GM13976 (cell line): Measurements from ENCODE around the gene GNRH2.

Source experiments
- DNase-seq: peaks from one replicate; pipeline ENCODE4 v3.0.0; 2012; ENCODE audit warnings: low spot score
- in situ Hi-C: fragments of 300-500 bp; cut with MboI; formaldehyde crosslinking; loops from one replicate; pipeline ENCODE4 v1.12.0; 2022; ENCODE audit warnings: low sequenced_read_pairs, mixed read lengths, inconsistent platforms; ENCODE audit not compliant: unreplicated experiment
- TF ChIP-seq, protein P1 (sequence below): IDR thresholded peaks from 2 replicates; pipeline ENCODE4 v1.5.1; 2012; ENCODE audit warnings: borderline replicate concordance, mild to moderate bottlenecking; ENCODE audit not compliant: insufficient read depth; ENCODE audit errors: extremely low read depth, missing control alignments, control extremely low read depth

GNRH2 gene

DNA sequence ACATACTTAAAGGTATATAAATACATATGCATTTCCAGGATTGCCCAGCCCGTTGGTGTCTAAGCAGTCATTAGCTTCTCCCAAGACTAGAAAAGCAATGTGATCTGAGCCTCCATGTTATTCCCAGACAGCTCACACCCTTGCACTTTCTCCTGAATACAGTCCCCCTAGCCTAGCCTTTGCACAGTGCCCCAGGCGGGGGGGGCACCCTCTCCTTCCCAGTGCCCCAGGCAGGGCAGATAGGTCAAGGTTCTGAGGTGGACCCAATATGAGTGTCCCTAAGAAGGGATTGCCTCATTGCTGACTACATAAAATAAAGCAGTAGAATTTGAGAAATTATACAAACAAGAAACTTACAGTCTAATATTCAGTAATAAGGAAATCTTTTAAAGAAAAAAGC is 15.4 kb upstream of the GNRH2 start:
- DNase-seq = no peak
- TF ChIP-seq, protein P1, sequence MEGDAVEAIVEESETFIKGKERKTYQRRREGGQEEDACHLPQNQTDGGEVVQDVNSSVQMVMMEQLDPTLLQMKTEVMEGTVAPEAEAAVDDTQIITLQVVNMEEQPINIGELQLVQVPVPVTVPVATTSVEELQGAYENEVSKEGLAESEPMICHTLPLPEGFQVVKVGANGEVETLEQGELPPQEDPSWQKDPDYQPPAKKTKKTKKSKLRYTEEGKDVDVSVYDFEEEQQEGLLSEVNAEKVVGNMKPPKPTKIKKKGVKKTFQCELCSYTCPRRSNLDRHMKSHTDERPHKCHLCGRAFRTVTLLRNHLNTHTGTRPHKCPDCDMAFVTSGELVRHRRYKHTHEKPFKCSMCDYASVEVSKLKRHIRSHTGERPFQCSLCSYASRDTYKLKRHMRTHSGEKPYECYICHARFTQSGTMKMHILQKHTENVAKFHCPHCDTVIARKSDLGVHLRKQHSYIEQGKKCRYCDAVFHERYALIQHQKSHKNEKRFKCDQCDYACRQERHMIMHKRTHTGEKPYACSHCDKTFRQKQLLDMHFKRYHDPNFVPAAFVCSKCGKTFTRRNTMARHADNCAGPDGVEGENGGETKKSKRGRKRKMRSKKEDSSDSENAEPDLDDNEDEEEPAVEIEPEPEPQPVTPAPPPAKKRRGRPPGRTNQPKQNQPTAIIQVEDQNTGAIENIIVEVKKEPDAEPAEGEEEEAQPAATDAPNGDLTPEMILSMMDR = no peak
- in situ Hi-C loops = no loop called here

DNA sequence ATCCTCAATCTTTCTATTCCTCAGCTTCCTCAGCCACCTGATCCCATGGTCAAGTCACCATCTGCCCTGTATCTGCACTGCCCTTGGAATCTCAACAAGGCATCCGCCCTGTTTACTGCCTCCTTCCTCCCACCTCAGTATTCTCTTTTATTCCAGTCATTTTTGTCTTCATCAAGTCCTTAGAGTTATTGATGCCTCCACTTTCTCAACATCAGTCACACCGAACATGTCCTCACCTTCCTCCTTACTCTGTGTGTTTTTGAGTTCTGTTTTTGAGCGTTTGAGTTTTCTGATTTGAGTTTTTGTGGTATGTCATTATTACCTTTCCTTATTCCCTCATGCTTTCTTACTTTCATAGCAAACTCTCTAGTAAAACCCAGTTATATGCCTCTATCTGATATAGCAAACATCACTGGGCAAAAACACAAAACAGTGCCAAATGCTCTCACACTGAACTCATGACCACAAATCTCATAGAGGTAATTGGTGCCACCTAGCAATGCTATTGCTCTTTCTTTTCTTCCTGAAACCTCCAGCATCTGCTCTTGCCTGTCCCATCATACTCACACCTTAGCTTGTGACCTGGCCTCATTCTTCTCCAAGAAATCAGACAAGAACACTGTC is 11.8 kb upstream of the GNRH2 start:
- in situ Hi-C loops = no loop called here
- no peak for DNase-seq

GRCh38 chr20:3032624-3033023 is 10.8 kb upstream of the GNRH2 start:
- in situ Hi-C loops = no loop called here
- TF ChIP-seq, protein P1 = no peak
- no peak for DNase-seq

More for the DNA sequence above, 11.8 kb upstream of the GNRH2 start:
- TF ChIP-seq, protein P1 = no peak

- TF ChIP-seq, protein P1 = no peak
- in situ Hi-C loops = no loop called here
- DNase-seq = no peak
These were observed 5.8 kb upstream of the GNRH2 start for GRCh38 chr20:3037654-3038053.

GRCh38 chr20:3038454-3038853 is 5.0 kb upstream of the GNRH2 start:
- no peak for DNase-seq
- TF ChIP-seq, protein P1 = no peak
- in situ Hi-C loops = no loop called here

- in situ Hi-C loops = no loop called here
- no peak for DNase-seq
- TF ChIP-seq, protein P1 = no peak
These were observed 4.0 kb upstream of the GNRH2 start for GRCh38 chr20:3039426-3039825.
